Small intestine (tissue), 7 donors: Measurements from ENCODE around the gene TMEM92. TPM values are rescaled to one million over a fixed set of nuclear protein-coding genes. Genes with fewer than 3 reads are reported as not detected.

ENCODE experiments used
- DNase-seq, 2 donors: peaks; one replicate each; pipeline versions ENCODE4 v3.0.0 to v3.0.0-alpha.2; 2013
- FAIRE-seq: peaks from 2 replicates; lab custom pipeline; 2012; peaks lifted over from hg19 to GRCh38; lab: Jason Lieb, UNC
- H3K27ac ChIP-seq, 3 donors: one replicate each; pipeline ENCODE4 v1.5.1; 2013; ENCODE audit warnings: low read length in 2 of 3, mild to moderate bottlenecking in 2 of 3, control low read depth in 1 of 3, inconsistent platforms in 1 of 3, low read depth in 1 of 3, moderate library complexity in 1 of 3
- H3K27me3 ChIP-seq, 3 donors: one replicate each; pipeline ENCODE4 v1.6.1; 2013; ENCODE audit warnings: low read length in 3 of 3, inconsistent platforms in 1 of 3; ENCODE audit not compliant: control insufficient read depth in 3 of 3, insufficient read depth in 3 of 3
- H3K36me3 ChIP-seq, 3 donors: one replicate each; pipeline ENCODE4 v1.6.1; 2013; ENCODE audit warnings: low read length in 3 of 3, inconsistent platforms in 1 of 3, low read depth in 1 of 3, mild to moderate bottlenecking in 1 of 3, moderate library complexity in 1 of 3; ENCODE audit not compliant: control insufficient read depth in 3 of 3, insufficient read depth in 2 of 3
- H3K4me1 ChIP-seq, 3 donors: one replicate each; pipeline ENCODE4 v1.6.1; 2013; ENCODE audit warnings: low read length in 2 of 3, inconsistent platforms in 1 of 3, low read depth in 1 of 3, mild to moderate bottlenecking in 1 of 3, moderate library complexity in 1 of 3; ENCODE audit not compliant: control insufficient read depth in 3 of 3, insufficient read depth in 2 of 3
- H3K4me3 ChIP-seq, 3 donors: one replicate each; pipeline ENCODE4 v1.5.1; 2013; ENCODE audit warnings: low read length in 3 of 3, control low read depth in 1 of 3, inconsistent platforms in 1 of 3, low read depth in 1 of 3, mild to moderate bottlenecking in 1 of 3, moderate library complexity in 1 of 3
- H3K9me3 ChIP-seq, 2 donors: one replicate each; pipeline ENCODE4 v1.6.1; 2013; ENCODE audit warnings: low read depth in 1 of 2, low read length in 1 of 2; ENCODE audit not compliant: control insufficient read depth in 2 of 2, insufficient read depth in 1 of 2
- WGBS, 3 donors: extraction: QIAGEN DNeasy Blood & Tissue Kit; methylation state at CpG; one replicate each; pipeline ENCODE4 v1.1.7; 2013; 5-methylcytosine and 5-hydroxymethylcytosine counted together
- polyA plus RNA-seq, 4 donors: library from polyadenylated mRNA; stranded (reverse) in 3 of 4; unstranded in 1 of 4; fragments of 200-250 nt in 3 of 4; fragments of 120-200 nt in 1 of 4; gene quantifications; one replicate each; pipeline versions ENCODE4 v1.2.1 to v1.2.3, GENCODE V29; 2013
- donor health status: healthy with polysubstance abuse.
- donor health status: control.
- donor health status: control.
- donor health status: Bipolar disorder and iron deficiency.
- donor health status: healthy.

Gene TMEM92
- polyA plus RNA-seq, 4 donors = 29.1 to 91.1 (median 46.3) TPM

GRCh38 chr17:50275279-50275678 is 1.0 kb downstream of the TMEM92 start:
- FAIRE-seq = no peak
- Histone ChIP-seq H3K4me1 (peaks cover 0 to 63% (median 10%) of the 10 kb centered on the region in 3 donors), H3K27ac (peak overlapping the region; percentile 87 to 98 (median 95)), H3K9me3 (no peaks in the 10 kb centered on the region), H3K36me3 (peaks cover 0 to 35% (median 4%) of the 10 kb centered on the region in 3 donors), H3K4me3 (peak overlapping the region in 2 of 3 donors; percentile 71 to 75), H3K27me3 (no peaks in the 10 kb centered on the region)
- DNase-seq = peak in 1 of 2 donors; percentile 12
- WGBS, 3 donors = 24 to 64% (median 31%) methylated on average over 7 of the region's 7 CpGs

- Histone ChIP-seq H3K27me3 (no peaks in the 10 kb centered on the region), H3K27ac (no peak overlapping the region), H3K4me1 (peaks cover 0 to 68% (median 14%) of the 10 kb centered on the region in 3 donors), H3K4me3 (peak overlapping the region in 1 of 3 donors; percentile 71), H3K9me3 (no peaks in the 10 kb centered on the region), H3K36me3 (peaks cover 0 to 39% (median 4%) of the 10 kb centered on the region in 3 donors)
- DNase-seq (peak in 1 of 2 donors; percentile 15), FAIRE-seq (no peak)
- 16 to 35% (median 24%) methylated on average over 6 to 8 of the region's 8 CpGs for WGBS, 3 donors
Measured at GRCh38 chr17:50276588-50277356, 2.5 kb downstream of the TMEM92 start.

- DNase-seq = no peak
- Histone ChIP-seq H3K27me3 (no peaks in the 10 kb centered on the region), H3K4me3 (peak overlapping the region in 1 of 3 donors; percentile 71), H3K9me3 (no peaks in the 10 kb centered on the region), H3K27ac (no peak overlapping the region), H3K36me3 (peaks cover 0 to 39% (median 4%) of the 10 kb centered on the region in 3 donors), H3K4me1 (peaks cover 0 to 72% (median 16%) of the 10 kb centered on the region in 3 donors)
- WGBS, 3 donors = 51 to 62% (median 52%) methylated on average over 4 to 5 of the region's 5 CpGs
- FAIRE-seq = no peak
Measured at GRCh38 chr17:50277357-50277754, 3.1 kb downstream of the TMEM92 start.

- peaks cover 0 to 63% (median 18%) of the 10 kb centered on the region in 3 donors for H3K4me1 ChIP-seq
- no peak overlapping the region for H3K4me3 ChIP-seq
- no peak for FAIRE-seq
- H3K9me3 ChIP-seq = no peaks in the 10 kb centered on the region
- H3K36me3 ChIP-seq = peaks cover 0 to 41% (median 4%) of the 10 kb centered on the region in 3 donors
- peak overlapping the region in 2 of 3 donors; percentile 24 to 73 for H3K27ac ChIP-seq
- WGBS, 3 donors = 80 to 88% (median 86%) methylated on average over 14 of the region's 14 CpGs
- H3K27me3 ChIP-seq = no peaks in the 10 kb centered on the region
- no peak for DNase-seq
Measured at GRCh38 chr17:50278526-50279180, 4.4 kb downstream of the TMEM92 start.

GRCh38 chr17:50279181-50279526 is 4.9 kb downstream of the TMEM92 start:
- WGBS, 3 donors = 30 to 58% (median 40%) methylated on average over 4 of the region's 4 CpGs
- peak overlapping the region in 2 of 3 donors; percentile 69 to 73 for H3K27ac ChIP-seq
- H3K27me3 ChIP-seq = no peaks in the 10 kb centered on the region
- H3K4me1 ChIP-seq = peaks cover 0 to 67% (median 19%) of the 10 kb centered on the region in 3 donors
- no peaks in the 10 kb centered on the region for H3K9me3 ChIP-seq
- peak in 1 of 2 donors; percentile 56 for DNase-seq
- H3K4me3 ChIP-seq = no peak overlapping the region
- peaks cover 0 to 41% (median 4%) of the 10 kb centered on the region in 3 donors for H3K36me3 ChIP-seq
- no peak for FAIRE-seq

GRCh38 chr17:50279639-50280038 is 5.4 kb downstream of the TMEM92 start:
- H3K4me1 ChIP-seq = peaks cover 0 to 71% (median 19%) of the 10 kb centered on the region in 3 donors
- DNase-seq (peak in 1 of 2 donors; percentile 16), FAIRE-seq (no peak)
- no peaks in the 10 kb centered on the region for H3K9me3 ChIP-seq
- H3K27me3 ChIP-seq = no peaks in the 10 kb centered on the region
- peak overlapping the region; percentile 36 to 73 (median 69) for H3K27ac ChIP-seq
- H3K36me3 ChIP-seq = peaks cover 0 to 41% (median 4%) of the 10 kb centered on the region in 3 donors
- H3K4me3 ChIP-seq = peak overlapping the region in 1 of 3 donors; percentile 9
- WGBS, 3 donors = 90 to 92% (median 91%) methylated on average over 7 of the region's 7 CpGs

- H3K27ac ChIP-seq = peak overlapping the region; percentile 36 to 73 (median 69)
- H3K9me3 ChIP-seq = no peaks in the 10 kb centered on the region
- peaks cover 0 to 41% (median 4%) of the 10 kb centered on the region in 3 donors for H3K36me3 ChIP-seq
- no peak for FAIRE-seq
- DNase-seq = peak; percentile 72 to 77
- H3K4me1 ChIP-seq = peaks cover 0 to 71% (median 19%) of the 10 kb centered on the region in 3 donors
- WGBS, 3 donors = 36 to 48% (median 48%) methylated on average over 8 of the region's 8 CpGs
- peak overlapping the region in 1 of 3 donors; percentile 9 for H3K4me3 ChIP-seq
- no peaks in the 10 kb centered on the region for H3K27me3 ChIP-seq
Measured at GRCh38 chr17:50280068-50280467, 5.8 kb downstream of the TMEM92 start.

GRCh38 chr17:50280801-50281441 is 6.7 kb downstream of the TMEM92 start:
- H3K4me1 ChIP-seq = peaks cover 0 to 71% (median 19%) of the 10 kb centered on the region in 3 donors
- peaks cover 0 to 41% (median 4%) of the 10 kb centered on the region in 3 donors for H3K36me3 ChIP-seq
- FAIRE-seq (no peak), DNase-seq (no peak)
- H3K27ac ChIP-seq = peak overlapping the region; percentile 12 to 73 (median 69)
- H3K27me3 ChIP-seq = no peaks in the 10 kb centered on the region
- no peaks in the 10 kb centered on the region for H3K9me3 ChIP-seq
- 65 to 76% (median 69%) methylated on average over 7 of the region's 7 CpGs for WGBS, 3 donors
- no peak overlapping the region for H3K4me3 ChIP-seq
